Astrocyte of the cerebellum (primary cell): Measurements from ENCODE around the gene EPHA10.
"Not testable (repeated sequence)": the region's sequence is repeated elsewhere in the genome, so short reads cannot be mapped to it uniquely, and the experiment has no call there.

ENCODE experiments used
- DNase-seq: peaks from one replicate; pipeline ENCODE4 v3.0.0-alpha.2; 2011; ENCODE audit warnings: low read depth
- H3K4me3 ChIP-seq: 2 replicates; pipeline ENCODE4 v1.5.1; 2011; ENCODE audit warnings: mild to moderate bottlenecking, low read depth, low read length, moderate library complexity
- in situ Hi-C: cut with HindIII; loops from 2 replicates; pipeline ENCODE4 v1.10.0; 2017; ENCODE audit warnings: low sequenced_read_pairs
- TF ChIP-seq, protein P1 (sequence below): IDR thresholded peaks from 2 replicates; pipeline ENCODE4 v1.5.1; 2012; ENCODE audit warnings: low read length, low read depth, moderate library complexity, mild to moderate bottlenecking; ENCODE audit errors: missing control alignments

EPHA10 gene

DNA sequence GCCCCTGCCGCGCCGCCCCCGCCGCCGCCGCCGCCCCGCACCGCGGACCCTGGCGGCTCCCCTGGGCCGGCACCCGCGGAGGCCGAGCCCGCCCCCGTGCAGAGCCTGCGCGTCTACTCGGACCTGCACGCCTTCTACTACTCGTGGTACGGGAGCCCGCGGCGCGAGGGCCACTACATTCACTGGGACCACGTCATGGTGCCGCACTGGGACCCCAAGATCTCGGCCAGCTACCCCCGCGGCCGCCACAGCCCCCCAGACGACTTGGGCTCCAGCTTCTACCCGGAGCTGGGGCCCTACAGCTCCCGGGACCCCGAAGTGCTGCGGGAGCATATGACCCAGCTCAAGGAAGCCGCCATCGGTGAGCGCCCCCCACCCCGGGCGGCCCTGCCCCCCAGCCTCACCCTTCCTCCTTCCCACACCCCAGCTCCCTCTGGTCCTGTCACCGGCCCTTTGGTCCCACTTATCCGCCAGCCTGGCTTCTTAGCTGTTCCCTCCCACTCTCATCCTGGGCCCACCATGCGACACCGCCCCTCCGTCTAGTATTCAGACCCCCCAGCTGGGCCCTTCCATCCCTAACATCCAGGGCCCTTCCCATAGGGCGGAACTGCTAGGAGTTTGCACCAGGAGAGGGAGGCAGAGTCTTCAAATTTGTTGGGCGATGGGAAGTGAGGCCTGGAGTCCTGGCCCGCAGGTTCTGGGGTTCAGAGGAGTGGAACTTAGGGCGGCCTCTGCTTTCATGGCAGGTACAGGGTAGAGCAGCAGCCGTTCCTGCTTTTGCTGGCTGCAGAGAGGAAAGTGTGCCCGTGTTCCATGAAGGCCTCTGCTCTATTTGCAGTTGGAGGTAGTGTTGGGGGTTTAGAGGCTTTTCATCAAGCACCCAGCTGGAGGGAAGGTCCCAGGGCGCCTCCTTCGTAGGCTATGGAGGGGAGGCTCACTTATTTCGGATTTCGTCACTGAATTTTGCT, 29.7 kb upstream of the EPHA10 start:
- H3K4me3 ChIP-seq, result peak overlapping the region; percentile 36
- in situ Hi-C loops, result no loop called here
- DNase-seq, result no peak
- TF ChIP-seq, protein P1, sequence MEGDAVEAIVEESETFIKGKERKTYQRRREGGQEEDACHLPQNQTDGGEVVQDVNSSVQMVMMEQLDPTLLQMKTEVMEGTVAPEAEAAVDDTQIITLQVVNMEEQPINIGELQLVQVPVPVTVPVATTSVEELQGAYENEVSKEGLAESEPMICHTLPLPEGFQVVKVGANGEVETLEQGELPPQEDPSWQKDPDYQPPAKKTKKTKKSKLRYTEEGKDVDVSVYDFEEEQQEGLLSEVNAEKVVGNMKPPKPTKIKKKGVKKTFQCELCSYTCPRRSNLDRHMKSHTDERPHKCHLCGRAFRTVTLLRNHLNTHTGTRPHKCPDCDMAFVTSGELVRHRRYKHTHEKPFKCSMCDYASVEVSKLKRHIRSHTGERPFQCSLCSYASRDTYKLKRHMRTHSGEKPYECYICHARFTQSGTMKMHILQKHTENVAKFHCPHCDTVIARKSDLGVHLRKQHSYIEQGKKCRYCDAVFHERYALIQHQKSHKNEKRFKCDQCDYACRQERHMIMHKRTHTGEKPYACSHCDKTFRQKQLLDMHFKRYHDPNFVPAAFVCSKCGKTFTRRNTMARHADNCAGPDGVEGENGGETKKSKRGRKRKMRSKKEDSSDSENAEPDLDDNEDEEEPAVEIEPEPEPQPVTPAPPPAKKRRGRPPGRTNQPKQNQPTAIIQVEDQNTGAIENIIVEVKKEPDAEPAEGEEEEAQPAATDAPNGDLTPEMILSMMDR, result peak; percentile 3

DNA sequence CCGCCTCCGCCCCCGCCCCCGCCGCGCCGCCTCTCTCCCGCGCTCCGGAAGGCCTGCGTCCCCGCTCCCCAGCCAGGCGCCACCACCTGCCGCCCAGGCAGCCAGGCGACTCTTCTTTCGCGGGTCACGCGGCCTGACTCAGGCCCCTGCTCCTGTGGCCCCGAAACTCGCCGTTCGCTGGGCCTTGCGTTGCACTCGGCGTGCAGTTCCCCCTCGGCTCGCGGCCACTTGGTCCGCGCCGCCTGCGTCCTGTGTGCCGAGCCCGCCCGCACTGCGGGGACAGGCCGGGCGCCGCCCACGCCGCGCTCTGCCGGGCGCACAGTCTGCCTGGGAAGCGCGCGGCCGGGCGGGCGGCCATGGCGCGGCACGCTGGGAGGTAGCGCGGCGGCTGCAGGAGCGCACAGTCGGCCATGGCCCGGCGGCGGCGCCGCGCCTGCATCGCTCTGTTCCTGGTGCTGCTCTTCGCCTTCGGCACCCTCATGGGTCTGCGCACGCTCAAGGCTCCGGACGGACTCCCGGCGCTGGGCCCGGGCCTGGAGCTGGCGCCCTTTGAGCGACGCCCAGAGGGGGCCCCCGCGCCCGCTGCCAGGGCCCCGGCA, 29.0 kb upstream of the EPHA10 start, which contains the start of gene MANEAL:
TSS of gene MANEAL (plus strand) at position 75 of the 599 bp plus-strand sequence. CDS start at position 411, 336 bp downstream.
- in situ Hi-C loops, result no loop called here
- no peak for DNase-seq
- peak within 1 kb of the TSS; percentile 36 for H3K4me3 ChIP-seq
- TF ChIP-seq, protein P1, result no peak

DNA sequence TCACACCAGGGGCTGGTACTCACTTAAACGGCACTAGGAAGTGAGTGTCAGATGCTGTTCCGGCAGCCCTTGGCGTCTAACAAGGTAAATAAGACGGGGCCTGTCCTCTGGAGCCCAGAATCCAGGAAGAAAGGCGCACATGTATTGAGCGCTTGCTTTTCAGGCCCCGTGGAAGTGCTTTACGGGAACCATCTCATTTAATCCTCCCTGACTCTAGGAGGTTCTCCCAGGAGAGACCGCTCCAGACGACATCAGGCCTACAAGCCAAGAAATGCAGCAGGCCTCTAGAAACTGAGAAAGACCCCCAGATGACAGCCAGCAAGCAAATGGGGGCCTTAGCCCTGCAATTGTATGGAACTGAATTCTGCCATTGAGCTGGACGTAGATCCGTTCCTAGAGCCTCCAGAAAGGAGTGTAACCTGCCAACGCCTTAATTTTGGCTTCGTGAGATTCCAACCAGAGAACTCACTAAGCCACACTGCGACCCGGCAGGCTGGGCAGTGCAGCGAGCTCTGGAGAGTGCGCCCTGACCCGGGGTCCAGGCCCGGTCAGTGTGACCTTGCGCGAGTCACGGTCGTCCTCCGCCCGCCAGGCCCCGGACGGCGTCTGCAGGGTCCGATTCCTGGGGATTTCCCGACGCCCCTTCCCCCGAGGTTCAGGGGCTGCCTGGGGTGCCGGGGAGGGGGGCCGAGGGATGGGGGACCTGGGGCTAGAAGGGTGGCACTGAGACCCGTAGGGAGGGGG, 28.2 kb upstream of the EPHA10 start:
- TF ChIP-seq, protein P1, result no peak
- no peak for DNase-seq
- no peak overlapping the region for H3K4me3 ChIP-seq
- in situ Hi-C loops, result no loop called here

DNA sequence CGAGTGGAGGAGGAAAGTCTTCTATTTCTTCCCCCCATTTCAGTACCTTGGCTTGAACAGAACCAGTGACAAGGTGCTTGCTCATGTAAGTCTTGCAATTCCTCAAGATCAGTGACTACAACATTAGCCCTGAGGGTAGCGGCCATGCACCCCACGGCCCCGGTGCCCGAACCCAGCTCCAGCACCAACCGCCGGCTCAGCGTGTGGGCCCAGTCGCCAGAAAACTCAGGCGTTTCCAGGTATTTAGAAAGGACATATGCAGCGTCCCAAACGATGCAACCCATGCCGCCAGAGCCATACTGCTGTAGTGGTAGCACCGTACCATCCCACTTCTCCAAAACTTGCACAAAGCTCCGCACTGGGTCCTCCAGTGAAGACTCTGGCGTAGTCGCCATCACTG, 17.6 kb upstream of the EPHA10 start:
- TF ChIP-seq, protein P1, result no peak
- in situ Hi-C loops, result no loop called here
- no peak for DNase-seq
- H3K4me3 ChIP-seq, result no peak overlapping the region

DNA sequence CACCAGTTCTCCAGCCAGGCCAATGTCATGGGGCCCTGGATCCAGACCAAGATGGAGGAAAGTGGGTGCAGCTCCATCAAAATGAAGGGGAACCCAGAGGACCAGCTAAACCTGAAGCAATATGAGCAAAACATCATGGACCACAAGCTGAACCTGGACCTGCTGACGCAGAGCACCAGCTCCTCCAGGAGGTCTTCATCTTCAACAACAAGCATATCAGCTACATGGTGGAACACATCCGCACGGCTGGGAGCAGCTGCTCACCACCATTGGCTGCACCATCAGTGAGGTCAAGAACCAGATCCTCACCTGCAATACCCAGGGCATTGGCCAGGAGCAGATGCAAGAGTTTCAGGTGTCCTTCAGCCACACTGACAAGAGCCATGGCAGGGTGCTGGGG, 13.7 kb upstream of the EPHA10 start:
- DNase-seq, result no peak
- no peak overlapping the region for H3K4me3 ChIP-seq
- TF ChIP-seq, protein P1, result no peak
- in situ Hi-C loops, result no loop called here

DNA sequence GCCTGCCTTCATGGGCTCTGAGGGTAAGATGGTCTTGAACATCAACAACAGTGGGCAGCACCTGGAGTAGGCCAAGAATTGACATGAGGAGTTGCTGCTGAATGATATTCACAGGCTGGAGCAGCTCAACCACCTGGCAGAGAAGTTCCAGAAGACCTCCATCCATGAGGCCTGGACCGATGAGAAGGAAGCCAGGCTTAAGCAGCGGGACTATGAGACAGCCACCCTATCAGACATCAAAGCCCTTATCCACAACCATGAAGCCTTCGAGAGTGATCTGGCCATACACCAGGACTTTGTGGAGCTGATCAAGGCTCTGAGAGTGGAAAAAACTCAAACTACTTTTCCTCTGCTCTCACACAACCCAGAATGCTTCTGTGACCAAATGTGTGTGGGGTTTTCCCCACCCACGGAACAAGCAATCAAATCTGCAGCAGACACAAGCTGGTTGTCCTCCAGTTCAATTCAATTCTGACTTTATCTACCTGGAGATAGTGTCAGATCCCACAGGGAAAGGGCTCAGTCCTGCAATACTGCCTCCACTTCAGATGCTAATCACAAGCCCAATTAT, 12.1 kb upstream of the EPHA10 start:
- in situ Hi-C loops, result no loop called here
- H3K4me3 ChIP-seq, result no peak overlapping the region
- no peak for DNase-seq
- TF ChIP-seq, protein P1, result no peak

DNA sequence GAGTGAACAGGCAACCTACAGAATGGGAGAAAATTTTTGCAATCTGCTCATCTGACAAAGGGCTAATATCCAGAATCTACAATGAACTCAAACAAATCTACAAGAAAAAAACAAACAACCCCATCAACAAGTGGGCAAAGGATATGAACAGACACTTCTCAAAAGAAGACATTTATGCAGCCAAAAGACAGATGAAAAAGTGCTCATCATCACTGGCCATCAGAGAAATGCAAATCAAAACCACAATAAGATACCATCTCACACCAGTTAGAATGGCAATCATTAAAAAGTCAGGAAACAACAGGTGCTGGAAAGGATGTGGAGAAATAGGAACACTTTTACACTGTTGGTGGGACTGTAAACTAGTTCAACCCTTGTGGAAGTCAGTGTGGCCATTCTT, 6.5 kb upstream of the EPHA10 start:
- DNase-seq, H3K4me3 ChIP-seq, in situ Hi-C loops: not testable (repeated sequence)
